ENCODE data around the gene STH.

DNA sequence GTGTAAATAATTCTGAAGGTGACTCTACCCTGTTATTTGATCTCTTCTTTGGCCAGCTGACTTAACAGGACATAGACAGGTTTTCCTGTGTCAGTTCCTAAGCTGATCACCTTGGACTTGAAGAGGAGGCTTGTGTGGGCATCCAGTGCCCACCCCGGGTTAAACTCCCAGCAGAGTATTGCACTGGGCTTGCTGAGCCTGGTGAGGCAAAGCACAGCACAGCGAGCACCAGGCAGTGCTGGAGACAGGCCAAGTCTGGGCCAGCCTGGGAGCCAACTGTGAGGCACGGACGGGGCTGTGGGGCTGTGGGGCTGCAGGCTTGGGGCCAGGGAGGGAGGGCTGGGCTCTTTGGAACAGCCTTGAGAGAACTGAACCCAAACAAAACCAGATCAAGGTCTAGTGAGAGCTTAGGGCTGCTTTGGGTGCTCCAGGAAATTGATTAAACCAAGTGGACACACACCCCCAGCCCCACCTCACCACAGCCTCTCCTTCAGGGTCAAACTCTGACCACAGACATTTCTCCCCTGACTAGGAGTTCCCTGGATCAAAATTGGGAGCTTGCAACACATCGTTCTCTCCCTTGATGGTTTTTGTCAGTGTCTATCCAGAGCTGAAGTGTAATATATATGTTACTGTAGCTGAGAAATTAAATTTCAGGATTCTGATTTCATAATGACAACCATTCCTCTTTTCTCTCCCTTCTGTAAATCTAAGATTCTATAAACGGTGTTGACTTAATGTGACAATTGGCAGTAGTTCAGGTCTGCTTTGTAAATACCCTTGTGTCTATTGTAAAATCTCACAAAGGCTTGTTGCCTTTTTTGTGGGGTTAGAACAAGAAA, 5.1 kb downstream of the STH start:
- no peak for TF ChIP-seq EZH2 (IDR thresholded peaks at IDR 0.05; ENCODE audit: low read length)
- TF ChIP-seq, protein P1, sequence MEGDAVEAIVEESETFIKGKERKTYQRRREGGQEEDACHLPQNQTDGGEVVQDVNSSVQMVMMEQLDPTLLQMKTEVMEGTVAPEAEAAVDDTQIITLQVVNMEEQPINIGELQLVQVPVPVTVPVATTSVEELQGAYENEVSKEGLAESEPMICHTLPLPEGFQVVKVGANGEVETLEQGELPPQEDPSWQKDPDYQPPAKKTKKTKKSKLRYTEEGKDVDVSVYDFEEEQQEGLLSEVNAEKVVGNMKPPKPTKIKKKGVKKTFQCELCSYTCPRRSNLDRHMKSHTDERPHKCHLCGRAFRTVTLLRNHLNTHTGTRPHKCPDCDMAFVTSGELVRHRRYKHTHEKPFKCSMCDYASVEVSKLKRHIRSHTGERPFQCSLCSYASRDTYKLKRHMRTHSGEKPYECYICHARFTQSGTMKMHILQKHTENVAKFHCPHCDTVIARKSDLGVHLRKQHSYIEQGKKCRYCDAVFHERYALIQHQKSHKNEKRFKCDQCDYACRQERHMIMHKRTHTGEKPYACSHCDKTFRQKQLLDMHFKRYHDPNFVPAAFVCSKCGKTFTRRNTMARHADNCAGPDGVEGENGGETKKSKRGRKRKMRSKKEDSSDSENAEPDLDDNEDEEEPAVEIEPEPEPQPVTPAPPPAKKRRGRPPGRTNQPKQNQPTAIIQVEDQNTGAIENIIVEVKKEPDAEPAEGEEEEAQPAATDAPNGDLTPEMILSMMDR (optimal IDR thresholded peaks at IDR 0.05 in 1 of 3, IDR thresholded peaks at IDR 0.05 in 1 of 3, conservative IDR thresholded peaks at IDR 0.05 in 1 of 3; ENCODE audit: extremely low read depth in 1 of 3, insufficient read depth in 2 of 3, low read length in 3 of 3): no peak
